ENCODE data around the gene KRTAP17-1. TPM values are rescaled to one million over a fixed set of nuclear protein-coding genes. Genes with fewer than 3 reads are reported as not detected.

Gene KRTAP17-1
- polyA plus RNA-seq, 1 experiment: not detected

- TF ChIP-seq CTCF (IDR thresholded peaks at IDR 0.05; ENCODE audit: low read depth, low read length): no peak
- no peaks in the 10 kb centered on the region for H3K27me3 ChIP-seq (ENCODE audit: control insufficient read depth, insufficient read depth, low read length)
- CTCF ChIA-PET: interaction anchor here (1.2 to 3.1 kb wide), 3 partner anchors 221 to 418 kb away, joined by 3 to 17 read pairs (median 8); no protein-coding TSS in a partner anchor
- no peak for DNase-seq (ENCODE audit: low read depth, low spot score)
- H3K4me3 ChIP-seq (ENCODE audit: low read depth, low read length): no peak overlapping the region
- no peak overlapping the region for H3K27ac ChIP-seq (ENCODE audit: low read depth, low read length)
- POLR2A ChIA-PET: no interaction called here
- no peaks in the 10 kb centered on the region; the same call in 1 of the 2 replicates for H3K9me3 ChIP-seq (ENCODE audit: control insufficient read depth, insufficient read depth, low read length)
These were observed 12.1 kb upstream of the KRTAP17-1 start for GRCh38 chr17:41327411-41328120.

- H3K4me3 ChIP-seq (ENCODE audit: low read depth, low read length): no peak overlapping the region
- H3K27ac ChIP-seq (ENCODE audit: low read depth, low read length): no peak overlapping the region
- ChIA-PET CTCF (no interaction called here), POLR2A (no interaction called here)
- H3K27me3 ChIP-seq (ENCODE audit: control insufficient read depth, insufficient read depth, low read length): no peaks in the 10 kb centered on the region
- no peak for TF ChIP-seq CTCF (IDR thresholded peaks at IDR 0.05; ENCODE audit: low read depth, low read length)
- DNase-seq (ENCODE audit: low read depth, low spot score): no peak
- no peaks in the 10 kb centered on the region; the same call in 1 of the 2 replicates for H3K9me3 ChIP-seq (ENCODE audit: control insufficient read depth, insufficient read depth, low read length)
These were observed 10.9 kb upstream of the KRTAP17-1 start for GRCh38 chr17:41326173-41327145.

GRCh38 chr17:41325611-41326010 is 10.1 kb upstream of the KRTAP17-1 start:
- TF ChIP-seq CTCF (IDR thresholded peaks at IDR 0.05; ENCODE audit: low read depth, low read length): no peak
- Histone ChIP-seq H3K27me3 (ENCODE audit: control insufficient read depth, insufficient read depth, low read length) (no peaks in the 10 kb centered on the region), H3K4me3 (ENCODE audit: low read depth, low read length) (no peak overlapping the region), H3K9me3 (ENCODE audit: control insufficient read depth, insufficient read depth, low read length) (peaks cover 2% of the 10 kb centered on the region), H3K27ac (ENCODE audit: low read depth, low read length) (no peak overlapping the region)
- ChIA-PET CTCF (no interaction called here), POLR2A (no interaction called here)
- DNase-seq (ENCODE audit: low read depth, low spot score): no peak

GRCh38 chr17:41325126-41325525 is 9.6 kb upstream of the KRTAP17-1 start:
- H3K27me3 ChIP-seq (ENCODE audit: control insufficient read depth, insufficient read depth, low read length): no peaks in the 10 kb centered on the region
- no peak for DNase-seq (ENCODE audit: low read depth, low spot score)
- ChIA-PET CTCF (no interaction called here), POLR2A (no interaction called here)
- peaks cover 3% of the 10 kb centered on the region for H3K9me3 ChIP-seq (ENCODE audit: control insufficient read depth, insufficient read depth, low read length)
- H3K27ac ChIP-seq (ENCODE audit: low read depth, low read length): no peak overlapping the region
- TF ChIP-seq CTCF (IDR thresholded peaks at IDR 0.05; ENCODE audit: low read depth, low read length): no peak
- H3K4me3 ChIP-seq (ENCODE audit: low read depth, low read length): no peak overlapping the region

Data from AG04450 (cell line).